GM18526 (cell line): ENCODE results near the gene WNT11.

Experiments
- POLR2A ChIP-seq: IDR thresholded peaks from 3 replicates; pipeline ENCODE4 v1.6.1; 2011; ENCODE audit not compliant: insufficient read length; ENCODE audit errors: extremely low read depth

WNT11 gene

GRCh38 chr11:76241243-76242000 lies 35.1 kb upstream of the WNT11 start:
- no peak for TF ChIP-seq POLR2A

DNA sequence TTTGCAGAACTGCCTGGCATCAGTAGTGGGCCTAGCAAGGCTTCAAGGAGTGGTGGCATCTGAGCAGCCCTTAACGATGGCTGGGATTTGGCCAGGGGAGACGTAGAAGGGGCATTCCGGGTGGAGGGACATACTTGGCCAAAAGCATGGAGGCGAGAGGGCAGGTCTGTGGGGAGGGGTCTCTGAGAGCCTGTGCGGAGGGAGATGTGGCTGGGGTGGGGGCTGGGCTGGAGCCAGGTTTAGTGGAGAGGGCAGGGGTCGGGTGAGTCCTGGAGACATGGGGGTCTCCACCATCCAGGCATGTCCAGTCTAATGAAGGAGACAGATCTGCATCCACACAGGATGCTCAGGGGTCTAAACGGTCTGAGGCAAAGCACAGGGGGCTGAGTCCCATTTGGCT lies 34.4 kb upstream of the WNT11 start:
- TF ChIP-seq POLR2A: no peak

- no peak for TF ChIP-seq POLR2A
These were observed 33.8 kb upstream of the WNT11 start for GRCh38 chr11:76240161-76240540.

DNA sequence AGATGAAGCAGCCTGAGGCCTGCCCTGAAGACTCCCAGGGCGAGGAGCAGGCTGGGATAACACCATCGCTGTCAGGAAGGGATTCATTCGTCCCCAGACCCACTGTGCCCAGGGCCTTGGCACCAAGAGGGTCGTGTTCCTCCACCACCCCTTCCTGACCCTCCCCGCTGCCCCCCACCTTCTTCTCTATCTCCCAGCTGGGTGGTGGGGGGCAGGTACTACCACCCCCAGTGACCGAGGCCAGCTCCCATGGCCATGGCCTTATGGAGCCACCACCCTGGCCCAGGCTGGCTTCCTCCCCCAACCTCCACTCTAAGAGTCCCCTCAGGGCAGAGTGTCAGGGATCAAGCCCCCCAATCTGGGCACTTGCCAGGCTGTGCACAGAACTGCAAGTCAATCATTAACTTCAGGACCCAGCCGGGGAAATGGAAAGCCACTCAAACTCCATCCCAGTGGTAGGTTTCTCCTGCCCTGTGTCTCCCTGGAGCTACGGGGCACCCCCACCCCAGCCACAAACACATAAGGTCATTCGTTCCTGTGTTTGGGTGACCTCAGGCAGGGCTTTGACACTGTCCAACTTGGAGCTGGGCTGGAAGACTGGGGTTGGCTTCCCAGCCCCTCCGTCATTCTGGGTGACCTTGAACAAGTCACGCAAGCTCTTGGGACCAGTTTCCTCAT lies 33.3 kb upstream of the WNT11 start:
- TF ChIP-seq POLR2A: no peak

- no peak for TF ChIP-seq POLR2A
These were observed 32.2 kb upstream of the WNT11 start for GRCh38 chr11:76238551-76238950.

DNA sequence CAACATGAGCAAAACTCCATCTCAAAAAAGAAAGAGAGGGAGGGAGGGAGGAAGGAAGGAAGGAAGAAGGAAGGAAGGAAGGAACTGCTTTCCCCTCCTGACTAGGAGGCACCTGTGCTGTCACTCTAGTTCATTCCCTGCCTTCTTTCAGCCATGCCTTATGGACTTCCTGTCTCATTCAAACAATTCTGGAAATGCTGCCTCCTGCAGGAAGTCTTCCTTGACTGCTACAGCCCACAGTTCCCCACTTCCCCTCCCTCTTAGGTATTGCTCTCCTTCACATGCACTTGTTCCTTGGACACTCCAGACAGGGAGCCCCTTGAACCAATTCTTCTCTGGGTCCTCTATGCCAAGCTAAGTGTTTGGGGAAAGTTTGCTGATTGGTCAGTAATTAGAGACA lies 31.6 kb upstream of the WNT11 start:
- TF ChIP-seq POLR2A: no peak

GRCh38 chr11:76237000-76237649 lies 30.8 kb upstream of the WNT11 start:
- TF ChIP-seq POLR2A: no peak

- no peak for TF ChIP-seq POLR2A
These were observed 30.0 kb upstream of the WNT11 start for GRCh38 chr11:76236092-76236999.

DNA sequence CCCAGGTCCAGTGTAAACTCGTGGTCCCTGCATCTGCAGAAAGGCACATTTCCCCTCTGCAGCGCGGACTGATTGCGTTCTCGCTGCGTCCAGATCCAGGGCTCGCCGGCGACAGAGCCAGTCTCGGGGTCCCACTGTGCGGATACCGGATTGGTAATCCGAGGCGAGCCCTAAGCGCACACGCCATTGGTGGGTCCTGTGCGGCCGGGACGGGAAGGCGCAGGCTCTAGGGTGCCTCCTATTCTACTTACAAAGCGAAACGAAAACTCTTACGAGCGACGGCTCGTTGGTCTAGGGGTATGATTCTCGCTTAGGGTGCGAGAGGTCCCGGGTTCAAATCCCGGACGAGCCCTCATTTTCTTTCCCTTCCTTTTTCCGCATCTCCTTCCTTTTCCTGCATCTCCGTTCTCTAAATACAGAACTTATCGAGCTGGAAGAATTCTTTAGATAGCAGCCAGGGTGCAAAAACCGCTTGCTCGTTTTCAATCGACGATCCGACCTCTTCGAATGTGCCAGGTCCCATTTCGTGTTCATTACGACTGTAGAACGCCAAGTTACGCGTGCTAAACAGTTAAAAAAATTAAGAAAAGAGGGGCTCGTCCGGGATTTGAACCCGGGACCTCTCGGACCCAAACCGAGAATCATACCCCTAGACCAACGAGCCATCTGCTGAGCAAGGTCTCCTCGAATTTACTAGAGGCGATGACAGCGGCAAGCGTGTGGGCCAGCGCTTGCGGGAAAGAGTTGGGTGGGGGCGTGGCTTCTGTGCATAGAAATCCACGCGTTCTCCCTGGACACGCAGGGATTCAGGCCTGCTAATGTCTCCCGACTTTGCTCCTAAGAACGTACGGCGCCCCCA lies 29.2 kb upstream of the WNT11 start:
- peak; percentile 58 for TF ChIP-seq POLR2A

DNA sequence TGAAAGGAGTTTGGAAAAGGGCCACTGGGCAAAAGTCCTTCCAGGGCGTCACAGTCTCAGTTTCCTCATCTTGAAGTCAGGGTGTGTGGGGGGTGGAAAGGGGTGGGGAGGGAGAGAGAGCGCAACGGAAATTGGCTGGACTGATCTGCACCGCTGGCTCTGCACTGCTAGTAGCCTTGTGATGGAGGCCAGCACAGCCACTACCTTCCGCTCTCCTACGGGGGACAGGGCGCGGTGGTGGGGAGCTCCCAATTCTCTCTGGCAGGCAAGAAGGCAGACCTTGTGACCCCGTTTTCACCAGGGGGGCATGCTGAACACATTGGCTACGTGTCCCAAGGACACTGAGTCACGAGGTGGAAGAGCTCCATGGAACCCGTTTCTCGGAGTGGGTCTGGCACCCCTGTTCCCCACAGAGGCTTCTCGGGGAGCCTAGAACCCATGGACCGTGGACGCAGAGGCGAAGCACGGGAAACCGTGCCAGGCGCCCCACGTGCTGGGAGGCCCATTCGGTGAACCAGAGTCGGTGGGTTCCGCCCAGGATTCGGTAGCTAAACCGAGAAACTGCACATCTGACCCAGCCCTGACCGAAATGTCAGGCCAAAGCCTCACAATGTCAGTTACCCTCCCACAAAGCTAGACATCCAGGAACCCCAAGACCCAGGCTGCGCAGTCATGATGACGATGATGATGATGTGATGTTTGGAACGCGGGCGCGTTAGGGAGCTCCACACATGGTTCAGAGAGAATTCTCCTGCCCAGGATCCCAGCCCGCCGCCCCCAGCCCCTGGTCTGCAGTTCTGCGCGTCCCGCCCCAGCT lies 28.3 kb upstream of the WNT11 start:
- peak; percentile 56 for TF ChIP-seq POLR2A

- no peak for TF ChIP-seq POLR2A
These were observed 27.7 kb upstream of the WNT11 start for GRCh38 chr11:76234021-76234415.

GRCh38 chr11:76233196-76233921 lies 27.1 kb upstream of the WNT11 start:
- TF ChIP-seq POLR2A: no peak
